SU-DHL-6 (cell line): Measurements from ENCODE around the gene TMEM40.
"Not testable (repeated sequence)": the region's sequence is repeated elsewhere in the genome, so short reads cannot be mapped to it uniquely, and the experiment has no call there.

Source experiments
- H2AFZ ChIP-seq: fragments of 200-600 bp; sonication (generic); 2 replicates; pipeline ENCODE4 v1.6.1; 2014; ENCODE audit warnings: low read depth, mild to moderate bottlenecking, moderate library complexity, mixed read lengths, antibody characterized with exemption, low read length; ENCODE audit not compliant: severe bottlenecking
- H3F3A ChIP-seq: fragments of 200-600 bp; shearing (Covaris generic); 2 replicates; pipeline ENCODE4 v1.6.0; 2016; ENCODE audit warnings: antibody characterized with exemption, mild to moderate bottlenecking; ENCODE audit not compliant: insufficient read depth
- H3K27ac ChIP-seq: fragments of 200-600 bp; sonication (generic); 2 replicates; pipeline ENCODE4 v1.5.1; 2016; ENCODE audit warnings: low read depth, mild to moderate bottlenecking, low read length, moderate library complexity, mixed read lengths
- H3K27me3 ChIP-seq: fragments of 200-600 bp; sonication (generic), shearing (Covaris generic); 2 replicates; pipeline ENCODE4 v1.6.0; 2014; ENCODE audit warnings: mild to moderate bottlenecking, low read length
- H3K36me3 ChIP-seq: fragments of 200-600 bp; sonication (generic); 2 replicates; pipeline ENCODE4 v1.6.1; 2014; ENCODE audit warnings: mild to moderate bottlenecking, low read length, mixed read lengths
- H3K4me2 ChIP-seq: fragments of 300-600, 200-600 bp; shearing (Covaris generic), sonication (generic); 2 replicates; pipeline ENCODE4 v1.6.0; 2014; ENCODE audit warnings: low read length, low read depth, mild to moderate bottlenecking; ENCODE audit not compliant: poor library complexity, severe bottlenecking
- H3K4me3 ChIP-seq: fragments of 200-600 bp; sonication (generic); 2 replicates; pipeline ENCODE4 v1.5.1; 2014; ENCODE audit warnings: antibody characterized with exemption, low read length, mild to moderate bottlenecking, mixed read lengths; ENCODE audit not compliant: insufficient read depth, poor library complexity, severe bottlenecking
- H3K79me2 ChIP-seq: fragments of 200-600 bp; sonication (generic); 2 replicates; pipeline ENCODE4 v1.6.1; 2014; ENCODE audit warnings: mild to moderate bottlenecking, low read length, moderate library complexity; ENCODE audit not compliant: insufficient read depth
- H3K9ac ChIP-seq: fragments of 200-600 bp; sonication (generic); 2 replicates; pipeline ENCODE4 v1.7.0; 2014; ENCODE audit warnings: mild to moderate bottlenecking, low read length
- H3K9me2 ChIP-seq: fragments of 200-600 bp; sonication (generic); replicated peaks from 2 replicates; pipeline ENCODE4 v1.6.1; 2014; ENCODE audit warnings: low read length; ENCODE audit not compliant: insufficient read depth
- H3K9me3 ChIP-seq: fragments of 200-600 bp; sonication (generic); 2 replicates; pipeline ENCODE4 v1.6.1; 2014; ENCODE audit warnings: low read length, mixed read lengths; ENCODE audit not compliant: insufficient read depth
- H4K20me1 ChIP-seq: fragments of 200-600 bp; sonication (generic); 2 replicates; pipeline ENCODE4 v1.6.1; 2014; ENCODE audit warnings: low read depth, mild to moderate bottlenecking, antibody characterized with exemption, low read length, moderate library complexity, mixed read lengths
- CTCF ChIP-seq: fragments of 200-600 bp; sonication (generic); IDR thresholded peaks from one replicate; pipeline ENCODE4 v1.5.1; 2017; ENCODE audit warnings: antibody characterized with exemption, mild to moderate bottlenecking, low read length, moderate library complexity; ENCODE audit not compliant: insufficient read depth, poor library complexity, severe bottlenecking
- EZH2phosphoT487 ChIP-seq: fragments of 200-600 bp; sonication (generic), shearing (Covaris generic); conservative IDR thresholded peaks from 2 replicates; pipeline ENCODE4 v1.6.1; 2018; ENCODE audit warnings: mild to moderate bottlenecking, antibody characterized with exemption, low read length, moderate library complexity, mixed read lengths

The TMEM40 gene

GRCh38 chr3:12705981-12706380 lies 53.1 kb downstream of the TMEM40 start:
- H3K27me3 ChIP-seq = no peaks in the 10 kb centered on the region
- H2AFZ ChIP-seq = no peak overlapping the region
- no peak overlapping the region for H3K4me3 ChIP-seq
- no peaks in the 10 kb centered on the region for H3K79me2 ChIP-seq
- H3K9me3 ChIP-seq = no peaks in the 10 kb centered on the region
- no peak overlapping the region for H3K27ac ChIP-seq
- no peaks in the 10 kb centered on the region for H3K9me2 ChIP-seq
- no peaks in the 10 kb centered on the region for H3K36me3 ChIP-seq
- TF ChIP-seq CTCF (no peak), EZH2phosphoT487 (no peak)
- H4K20me1 ChIP-seq = no peaks in the 10 kb centered on the region
- H3K4me2 ChIP-seq = no peak overlapping the region
- H3F3A ChIP-seq = no peaks in the 10 kb centered on the region
- no peak overlapping the region for H3K9ac ChIP-seq

GRCh38 chr3:12705374-12705926 lies 53.6 kb downstream of the TMEM40 start:
- Histone ChIP-seq H3K9me2 (no peaks in the 10 kb centered on the region), H3K27me3 (no peaks in the 10 kb centered on the region), H3K79me2 (no peaks in the 10 kb centered on the region), H4K20me1 (no peaks in the 10 kb centered on the region), H3K9ac (no peak overlapping the region), H3K27ac (no peak overlapping the region), H3K4me3 (no peak overlapping the region), H3F3A (no peaks in the 10 kb centered on the region), H2AFZ (no peak overlapping the region), H3K9me3 (no peaks in the 10 kb centered on the region), H3K36me3 (no peaks in the 10 kb centered on the region), H3K4me2 (no peak overlapping the region)
- TF ChIP-seq CTCF (no peak), EZH2phosphoT487 (no peak)

GRCh38 chr3:12702501-12702900 lies 56.6 kb downstream of the TMEM40 start:
- Histone ChIP-seq H3K27me3 (no peaks in the 10 kb centered on the region), H4K20me1 (no peaks in the 10 kb centered on the region), H3K9me3 (no peaks in the 10 kb centered on the region), H3K9ac (no peak overlapping the region), H3K4me3 (no peak overlapping the region), H3K4me2 (no peak overlapping the region), H3K79me2 (no peaks in the 10 kb centered on the region), H3K27ac (no peak overlapping the region), H3K9me2 (no peaks in the 10 kb centered on the region), H2AFZ (no peak overlapping the region), H3F3A (no peaks in the 10 kb centered on the region), H3K36me3 (no peaks in the 10 kb centered on the region)
- TF ChIP-seq CTCF = no peak
- no peak for TF ChIP-seq EZH2phosphoT487

GRCh38 chr3:12701601-12702000 lies 57.5 kb downstream of the TMEM40 start:
- H4K20me1 ChIP-seq, H3K27me3 ChIP-seq, H3F3A ChIP-seq, H3K79me2 ChIP-seq, H3K27ac ChIP-seq, H3K9me2 ChIP-seq, H3K4me2 ChIP-seq, H3K9me3 ChIP-seq, H3K36me3 ChIP-seq, H2AFZ ChIP-seq, H3K9ac ChIP-seq, H3K4me3 ChIP-seq: not testable (repeated sequence)
